ENCODE results near the gene TRIM46. TPM values are rescaled to one million over a fixed set of nuclear protein-coding genes. Genes with fewer than 3 reads are reported as not detected.
"Not testable (repeated sequence)": the region's sequence is repeated elsewhere in the genome, so short reads cannot be mapped to it uniquely, and the experiment has no call there.

TRIM46 gene
- total and polyA plus RNA-seq, 2 experiments from 2014 or later: 2.9 to 5.4 TPM

DNA sequence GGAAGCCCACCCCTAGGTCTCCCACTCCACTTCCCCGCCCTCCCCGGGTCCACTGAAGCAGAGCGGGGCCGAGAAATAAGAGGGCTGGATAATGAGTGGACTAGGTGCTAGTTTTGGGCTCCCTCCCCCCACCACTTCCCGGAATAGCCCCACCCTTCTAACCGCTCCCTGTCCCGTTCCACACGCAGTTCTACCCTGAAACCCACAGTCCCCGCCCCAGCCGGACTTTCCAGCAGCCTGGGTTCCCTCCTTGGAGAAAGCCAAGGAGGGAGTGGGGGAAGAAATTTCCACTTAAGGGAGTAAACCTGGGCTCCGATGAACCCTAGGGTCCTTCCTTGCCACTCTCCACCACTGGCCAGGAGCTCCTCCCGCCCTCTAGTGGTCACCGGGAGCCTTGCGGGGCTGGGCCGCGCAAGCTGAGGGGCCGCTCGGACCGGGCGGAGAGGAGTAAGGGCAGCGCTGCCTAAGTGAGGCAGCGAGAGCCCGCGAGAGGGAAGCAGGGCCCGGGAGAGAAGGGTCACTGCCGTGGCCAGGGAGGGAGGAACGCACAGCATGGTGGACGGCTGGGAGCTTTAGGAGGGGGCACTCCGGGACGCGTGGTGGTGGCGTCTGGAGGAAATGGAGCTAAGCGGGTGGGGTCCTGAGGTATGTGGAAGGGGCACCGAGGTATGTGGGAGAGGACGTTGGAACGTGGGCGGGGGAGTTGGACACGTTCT, 19.8 kb downstream of the TRIM46 start:
- TF ChIP-seq, protein P1, sequence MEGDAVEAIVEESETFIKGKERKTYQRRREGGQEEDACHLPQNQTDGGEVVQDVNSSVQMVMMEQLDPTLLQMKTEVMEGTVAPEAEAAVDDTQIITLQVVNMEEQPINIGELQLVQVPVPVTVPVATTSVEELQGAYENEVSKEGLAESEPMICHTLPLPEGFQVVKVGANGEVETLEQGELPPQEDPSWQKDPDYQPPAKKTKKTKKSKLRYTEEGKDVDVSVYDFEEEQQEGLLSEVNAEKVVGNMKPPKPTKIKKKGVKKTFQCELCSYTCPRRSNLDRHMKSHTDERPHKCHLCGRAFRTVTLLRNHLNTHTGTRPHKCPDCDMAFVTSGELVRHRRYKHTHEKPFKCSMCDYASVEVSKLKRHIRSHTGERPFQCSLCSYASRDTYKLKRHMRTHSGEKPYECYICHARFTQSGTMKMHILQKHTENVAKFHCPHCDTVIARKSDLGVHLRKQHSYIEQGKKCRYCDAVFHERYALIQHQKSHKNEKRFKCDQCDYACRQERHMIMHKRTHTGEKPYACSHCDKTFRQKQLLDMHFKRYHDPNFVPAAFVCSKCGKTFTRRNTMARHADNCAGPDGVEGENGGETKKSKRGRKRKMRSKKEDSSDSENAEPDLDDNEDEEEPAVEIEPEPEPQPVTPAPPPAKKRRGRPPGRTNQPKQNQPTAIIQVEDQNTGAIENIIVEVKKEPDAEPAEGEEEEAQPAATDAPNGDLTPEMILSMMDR (IDR thresholded peaks at IDR 0.05; ENCODE audit: low read depth, low read length): peak; percentile 99
- no peaks in the 10 kb centered on the region for H3K36me3 ChIP-seq
- peak overlapping the region; percentile 44 for H3K4me3 ChIP-seq
- no peaks in the 10 kb centered on the region for H3K27me3 ChIP-seq
- peak overlapping the region; percentile 61 for H3K27ac ChIP-seq
- H3K4me1 ChIP-seq (ENCODE audit: low read depth): peaks cover 11% of the 10 kb centered on the region
- no peaks in the 10 kb centered on the region for H3K9me3 ChIP-seq (ENCODE audit: low read depth)
- peak; percentile 92 to 96 for DNase-seq (ENCODE audit: low read depth in 1 of 2, low spot score in 1 of 2)

DNA sequence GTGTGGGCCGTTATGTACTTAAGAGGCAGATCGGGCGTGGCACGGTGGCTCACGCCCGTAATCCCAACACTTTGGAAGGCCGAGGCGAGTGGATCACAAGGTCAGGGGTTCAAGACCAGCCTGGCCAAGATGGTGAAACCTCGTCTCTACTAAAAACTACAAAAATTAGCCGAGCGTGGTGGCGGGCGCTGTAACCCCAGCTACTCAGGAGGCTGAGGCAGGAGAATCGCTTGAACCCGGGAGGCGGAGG, 20.3 kb downstream of the TRIM46 start:
- not testable (repeated sequence) for DNase-seq (ENCODE audit: low read depth in 1 of 2, low spot score in 1 of 2); H3K36me3 ChIP-seq; H3K27me3 ChIP-seq; H3K9me3 ChIP-seq (ENCODE audit: low read depth)
- H3K27ac ChIP-seq: peak overlapping the region; percentile 61
- peak overlapping the region; percentile 44 for H3K4me3 ChIP-seq
- H3K4me1 ChIP-seq (ENCODE audit: low read depth): peaks cover 11% of the 10 kb centered on the region

- Histone ChIP-seq H3K4me1 (ENCODE audit: low read depth) (peaks cover 11% of the 10 kb centered on the region), H3K27me3 (no peaks in the 10 kb centered on the region), H3K9me3 (ENCODE audit: low read depth) (no peaks in the 10 kb centered on the region), H3K36me3 (no peaks in the 10 kb centered on the region), H3K4me3 (peak overlapping the region; percentile 44), H3K27ac (peak overlapping the region; percentile 53)
- peak in 1 of 2 donors; percentile 11 for DNase-seq (ENCODE audit: low read depth in 1 of 2, low spot score in 1 of 2)
- TF ChIP-seq, protein P1 (IDR thresholded peaks at IDR 0.05; ENCODE audit: low read depth, low read length): no peak
Observed at GRCh38 chr1:155195201-155196102, 21.8 kb downstream of the TRIM46 start.

- H3K4me1 ChIP-seq (ENCODE audit: low read depth): peaks cover 11% of the 10 kb centered on the region
- TF ChIP-seq, protein P1 (IDR thresholded peaks at IDR 0.05; ENCODE audit: low read depth, low read length): no peak
- no peak for DNase-seq (ENCODE audit: low read depth in 1 of 2, low spot score in 1 of 2)
Observed at GRCh38 chr1:155196103-155196892, 22.6 kb downstream of the TRIM46 start.

GRCh38 chr1:155196893-155197638, 23.4 kb downstream of the TRIM46 start:
- TF ChIP-seq, protein P1 (IDR thresholded peaks at IDR 0.05; ENCODE audit: low read depth, low read length): no peak
- Histone ChIP-seq H3K4me1 (ENCODE audit: low read depth) (peaks cover 11% of the 10 kb centered on the region), H3K27ac (no peak overlapping the region), H3K36me3 (peaks cover 4% of the 10 kb centered on the region), H3K9me3 (ENCODE audit: low read depth) (no peaks in the 10 kb centered on the region), H3K27me3 (no peaks in the 10 kb centered on the region), H3K4me3 (no peak overlapping the region)
- no peak for DNase-seq (ENCODE audit: low read depth in 1 of 2, low spot score in 1 of 2)

More at GRCh38 chr1:155196103-155196892, 22.6 kb downstream of the TRIM46 start:
- H3K27ac ChIP-seq: no peak overlapping the region
- H3K9me3 ChIP-seq (ENCODE audit: low read depth): no peaks in the 10 kb centered on the region
- H3K27me3 ChIP-seq: no peaks in the 10 kb centered on the region
- H3K36me3 ChIP-seq: peaks cover 2% of the 10 kb centered on the region
- H3K4me3 ChIP-seq: peak overlapping the region; percentile 44

Data from cardiac muscle cell (in vitro differentiated cells and primary cell).